Panc1 (cell line): ENCODE measurements around the gene P2RX3.

Experiments
- SIN3A ChIP-seq: IDR thresholded peaks from 2 replicates; pipeline ENCODE4 v1.6.1; 2012; ENCODE audit warnings: low read depth, mild to moderate bottlenecking, low read length, moderate library complexity, borderline replicate concordance; ENCODE audit not compliant: insufficient read depth
- TF ChIP-seq, protein P1 (sequence below), 2 experiments: IDR thresholded peaks; 2 replicates each; pipeline ENCODE4 v1.6.1; 2011 to 2012; ENCODE audit warnings: low read depth in 2 of 2, control low read depth in 1 of 2, low read length in 1 of 2, mild to moderate bottlenecking in 1 of 2, moderate library complexity in 1 of 2; ENCODE audit not compliant: insufficient read depth in 1 of 2
- TF ChIP-seq, protein P2 (sequence below): fragments of 450-650 bp; IDR thresholded peaks from 2 replicates; pipeline ENCODE4 v1.5.1; 2017; ENCODE audit warnings: mild to moderate bottlenecking

DNA sequence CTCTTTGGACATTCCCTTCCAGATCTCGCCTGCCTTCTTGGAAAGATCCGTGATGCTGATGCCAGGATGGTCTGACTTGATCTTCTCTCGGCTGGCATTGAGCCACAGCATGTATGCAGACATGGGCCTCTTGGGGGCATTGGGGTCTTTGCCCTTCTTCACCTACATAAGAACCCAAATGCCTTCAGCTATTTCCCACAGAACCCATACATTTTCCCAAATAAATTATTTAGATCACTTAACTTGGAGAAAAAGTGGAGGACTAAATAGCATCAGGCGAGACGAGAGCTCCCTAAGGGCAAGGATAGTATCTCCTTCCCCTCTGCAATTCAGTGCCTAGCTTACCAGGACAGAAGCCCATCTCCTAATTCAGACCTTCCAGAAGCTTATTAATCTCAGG is 10.4 kb upstream of the P2RX3 start:
- TF ChIP-seq SIN3A: no peak
- TF ChIP-seq, protein P1, sequence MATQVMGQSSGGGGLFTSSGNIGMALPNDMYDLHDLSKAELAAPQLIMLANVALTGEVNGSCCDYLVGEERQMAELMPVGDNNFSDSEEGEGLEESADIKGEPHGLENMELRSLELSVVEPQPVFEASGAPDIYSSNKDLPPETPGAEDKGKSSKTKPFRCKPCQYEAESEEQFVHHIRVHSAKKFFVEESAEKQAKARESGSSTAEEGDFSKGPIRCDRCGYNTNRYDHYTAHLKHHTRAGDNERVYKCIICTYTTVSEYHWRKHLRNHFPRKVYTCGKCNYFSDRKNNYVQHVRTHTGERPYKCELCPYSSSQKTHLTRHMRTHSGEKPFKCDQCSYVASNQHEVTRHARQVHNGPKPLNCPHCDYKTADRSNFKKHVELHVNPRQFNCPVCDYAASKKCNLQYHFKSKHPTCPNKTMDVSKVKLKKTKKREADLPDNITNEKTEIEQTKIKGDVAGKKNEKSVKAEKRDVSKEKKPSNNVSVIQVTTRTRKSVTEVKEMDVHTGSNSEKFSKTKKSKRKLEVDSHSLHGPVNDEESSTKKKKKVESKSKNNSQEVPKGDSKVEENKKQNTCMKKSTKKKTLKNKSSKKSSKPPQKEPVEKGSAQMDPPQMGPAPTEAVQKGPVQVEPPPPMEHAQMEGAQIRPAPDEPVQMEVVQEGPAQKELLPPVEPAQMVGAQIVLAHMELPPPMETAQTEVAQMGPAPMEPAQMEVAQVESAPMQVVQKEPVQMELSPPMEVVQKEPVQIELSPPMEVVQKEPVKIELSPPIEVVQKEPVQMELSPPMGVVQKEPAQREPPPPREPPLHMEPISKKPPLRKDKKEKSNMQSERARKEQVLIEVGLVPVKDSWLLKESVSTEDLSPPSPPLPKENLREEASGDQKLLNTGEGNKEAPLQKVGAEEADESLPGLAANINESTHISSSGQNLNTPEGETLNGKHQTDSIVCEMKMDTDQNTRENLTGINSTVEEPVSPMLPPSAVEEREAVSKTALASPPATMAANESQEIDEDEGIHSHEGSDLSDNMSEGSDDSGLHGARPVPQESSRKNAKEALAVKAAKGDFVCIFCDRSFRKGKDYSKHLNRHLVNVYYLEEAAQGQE (IDR thresholded peaks at IDR 0.05; ENCODE audit: insufficient read depth in 1 of 2, low read depth in 2 of 2, low read length in 1 of 2): no peak
- TF ChIP-seq, protein P2, sequence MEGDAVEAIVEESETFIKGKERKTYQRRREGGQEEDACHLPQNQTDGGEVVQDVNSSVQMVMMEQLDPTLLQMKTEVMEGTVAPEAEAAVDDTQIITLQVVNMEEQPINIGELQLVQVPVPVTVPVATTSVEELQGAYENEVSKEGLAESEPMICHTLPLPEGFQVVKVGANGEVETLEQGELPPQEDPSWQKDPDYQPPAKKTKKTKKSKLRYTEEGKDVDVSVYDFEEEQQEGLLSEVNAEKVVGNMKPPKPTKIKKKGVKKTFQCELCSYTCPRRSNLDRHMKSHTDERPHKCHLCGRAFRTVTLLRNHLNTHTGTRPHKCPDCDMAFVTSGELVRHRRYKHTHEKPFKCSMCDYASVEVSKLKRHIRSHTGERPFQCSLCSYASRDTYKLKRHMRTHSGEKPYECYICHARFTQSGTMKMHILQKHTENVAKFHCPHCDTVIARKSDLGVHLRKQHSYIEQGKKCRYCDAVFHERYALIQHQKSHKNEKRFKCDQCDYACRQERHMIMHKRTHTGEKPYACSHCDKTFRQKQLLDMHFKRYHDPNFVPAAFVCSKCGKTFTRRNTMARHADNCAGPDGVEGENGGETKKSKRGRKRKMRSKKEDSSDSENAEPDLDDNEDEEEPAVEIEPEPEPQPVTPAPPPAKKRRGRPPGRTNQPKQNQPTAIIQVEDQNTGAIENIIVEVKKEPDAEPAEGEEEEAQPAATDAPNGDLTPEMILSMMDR: no peak
